Thymus (tissue), 11 donors: Measurements from ENCODE around the gene GMPR2. TPM values are rescaled to one million over a fixed set of nuclear protein-coding genes. Genes with fewer than 3 reads are reported as not detected.

ENCODE experiments used
- DNase-seq, 9 donors: peaks; one replicate each; pipeline ENCODE4 v3.0.0-alpha.2; 2013; ENCODE audit warnings: low spot score in 9 of 9, low read depth in 6 of 9, missing footprints in 1 of 9
- H3K27ac ChIP-seq, 2 donors: one replicate each; pipeline ENCODE4 v1.5.1; 2013; ENCODE audit warnings: control low read depth in 1 of 2, low read depth in 1 of 2, low read length in 1 of 2, mild to moderate bottlenecking in 1 of 2, moderate library complexity in 1 of 2
- H3K27me3 ChIP-seq, 2 donors: one replicate each; pipeline ENCODE4 v1.5.1; 2013; ENCODE audit warnings: low read length in 1 of 2; ENCODE audit not compliant: control insufficient read depth in 2 of 2, insufficient read depth in 1 of 2
- H3K36me3 ChIP-seq, 2 donors: one replicate each; pipeline ENCODE4 v1.5.1; 2013; ENCODE audit warnings: low read length in 1 of 2, mild to moderate bottlenecking in 1 of 2, moderate library complexity in 1 of 2; ENCODE audit not compliant: control insufficient read depth in 2 of 2, insufficient read depth in 2 of 2
- H3K4me1 ChIP-seq, 2 donors: one replicate each; pipeline ENCODE4 v1.5.1; 2013; ENCODE audit warnings: low read length in 2 of 2; ENCODE audit not compliant: control insufficient read depth in 2 of 2, insufficient read depth in 2 of 2
- H3K4me3 ChIP-seq, 2 donors: one replicate each; pipeline ENCODE4 v1.5.1; 2013; ENCODE audit warnings: low read length in 2 of 2, control low read depth in 1 of 2, mild to moderate bottlenecking in 1 of 2
- H3K9me3 ChIP-seq, 2 donors: one replicate each; pipeline ENCODE4 v1.5.1; 2013; ENCODE audit warnings: low read length in 1 of 2, mild to moderate bottlenecking in 1 of 2; ENCODE audit not compliant: control insufficient read depth in 2 of 2, insufficient read depth in 1 of 2
- WGBS: extraction: QIAGEN DNeasy Blood & Tissue Kit; methylation state at CpG from one replicate; pipeline ENCODE4 v1.1.7; 2013; 5-methylcytosine and 5-hydroxymethylcytosine counted together
- polyA plus RNA-seq: library from polyadenylated mRNA; stranded (reverse); fragments of 200-250 nt; gene quantifications from one replicate; pipeline ENCODE4 v1.2.3, GENCODE V29; 2013
- total RNA-seq: library from RNA; stranded (reverse); fragments of 120-200 nt; gene quantifications from one replicate; pipeline ENCODE4 v1.2.4, GENCODE V29; 2013
- donor health status: healthy.

GMPR2 gene
- total and polyA plus RNA-seq, 2 donors: 53.6 to 67.0 TPM

GRCh38 chr14:24280797-24281460, 48.2 kb downstream of the GMPR2 start:
- Histone ChIP-seq H3K36me3 (no peaks in the 10 kb centered on the region), H3K9me3 (no peaks in the 10 kb centered on the region), H3K27me3 (no peaks in the 10 kb centered on the region), H3K27ac (no peak overlapping the region), H3K4me3 (no peak overlapping the region), H3K4me1 (peaks cover 0 to 17% of the 10 kb centered on the region in 2 donors)
- no peak for DNase-seq
- 98% methylated on average over 6 of the region's 6 CpGs for WGBS

DNA sequence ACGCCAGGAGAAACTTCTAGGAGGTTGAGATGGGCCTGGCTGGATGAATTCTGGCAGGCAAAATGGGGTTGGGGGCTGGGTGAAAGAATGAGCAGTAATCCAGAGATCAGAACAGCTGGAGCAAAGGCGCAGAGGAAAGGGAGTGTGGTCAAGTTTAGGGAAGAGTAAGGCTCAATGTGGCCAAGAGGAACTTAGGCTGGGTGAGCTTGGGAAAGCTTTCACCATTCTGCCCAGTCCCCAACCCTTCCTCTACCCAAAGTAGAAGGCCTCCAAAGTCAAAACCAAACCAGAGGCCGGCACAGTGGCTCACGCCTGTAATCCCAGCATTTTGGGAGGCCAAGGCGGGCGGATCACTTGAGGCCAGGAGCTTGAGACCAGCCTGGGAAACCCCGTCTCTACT, 48.9 kb downstream of the GMPR2 start:
- DNase-seq: no peak
- Histone ChIP-seq H3K36me3 (no peaks in the 10 kb centered on the region), H3K9me3 (no peaks in the 10 kb centered on the region), H3K27me3 (no peaks in the 10 kb centered on the region), H3K4me1 (peaks cover 0 to 17% of the 10 kb centered on the region in 2 donors), H3K27ac (no peak overlapping the region), H3K4me3 (no peak overlapping the region)
- 97% methylated on average over 7 of the region's 7 CpGs for WGBS

DNA sequence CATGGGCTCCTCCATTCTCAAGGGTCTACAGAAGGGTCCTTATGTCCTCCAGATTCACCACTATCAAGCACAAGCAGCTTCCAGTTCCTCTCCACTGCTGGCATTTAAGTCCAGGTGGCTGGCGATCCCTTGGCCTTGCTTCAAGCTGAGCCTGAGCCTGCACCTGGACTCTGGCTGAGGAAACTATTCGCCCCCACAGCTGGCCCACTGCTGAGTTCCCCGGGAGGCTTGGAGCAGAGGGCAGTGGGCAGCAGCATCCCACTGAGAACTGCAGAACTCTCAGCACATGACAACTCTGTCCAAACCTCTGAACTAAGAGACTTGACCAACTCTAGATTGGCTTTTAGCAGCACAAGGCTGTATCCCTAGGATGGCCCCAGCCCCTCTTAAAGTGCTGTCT, 50.0 kb downstream of the GMPR2 start:
- H3K4me1 ChIP-seq: peaks cover 0 to 14% of the 10 kb centered on the region in 2 donors
- DNase-seq: no peak
- H3K9me3 ChIP-seq: no peaks in the 10 kb centered on the region
- WGBS: 93% methylated on average over 3 of the region's 3 CpGs
- H3K27me3 ChIP-seq: no peaks in the 10 kb centered on the region
- no peak overlapping the region for H3K4me3 ChIP-seq
- no peaks in the 10 kb centered on the region for H3K36me3 ChIP-seq
- H3K27ac ChIP-seq: no peak overlapping the region

DNA sequence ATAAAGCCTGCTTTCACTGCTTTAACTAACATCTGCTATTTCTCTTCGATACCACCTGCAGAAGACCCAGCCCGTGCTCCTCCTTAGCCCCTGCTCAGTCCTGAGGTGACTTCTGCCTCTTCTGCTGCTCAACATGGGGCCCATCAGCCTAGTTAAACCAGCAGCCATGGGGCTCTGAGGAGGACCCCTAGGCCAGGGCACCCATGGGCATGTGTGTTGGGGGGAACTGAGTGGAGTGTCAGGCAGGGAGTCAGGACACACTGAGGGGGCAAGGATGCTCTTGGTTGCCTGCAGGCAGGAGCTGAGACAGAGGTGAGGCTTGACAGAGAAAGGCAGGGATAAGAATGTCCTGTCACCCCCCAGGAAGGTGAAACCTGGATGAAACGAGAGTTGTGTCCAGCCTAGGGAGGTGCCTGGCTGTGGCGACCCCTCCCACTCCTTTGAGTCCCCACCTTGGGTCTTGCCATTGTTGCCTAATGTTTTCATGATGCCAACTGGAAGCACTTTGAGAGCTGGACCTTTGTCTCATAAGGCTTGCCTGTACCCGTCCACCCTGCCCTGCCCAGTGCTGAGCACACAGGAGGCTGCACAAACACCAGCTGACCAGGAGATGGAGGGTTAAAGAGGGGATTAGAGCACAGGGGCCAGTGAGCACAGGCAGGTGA, 51.2 kb downstream of the GMPR2 start:
- no peaks in the 10 kb centered on the region for H3K9me3 ChIP-seq
- H3K4me3 ChIP-seq: no peak overlapping the region
- peaks cover 0 to 10% of the 10 kb centered on the region in 2 donors for H3K4me1 ChIP-seq
- no peak overlapping the region for H3K27ac ChIP-seq
- no peaks in the 10 kb centered on the region for H3K27me3 ChIP-seq
- DNase-seq: no peak
- 97% methylated on average over 5 of the region's 5 CpGs for WGBS
- H3K36me3 ChIP-seq: no peaks in the 10 kb centered on the region

DNA sequence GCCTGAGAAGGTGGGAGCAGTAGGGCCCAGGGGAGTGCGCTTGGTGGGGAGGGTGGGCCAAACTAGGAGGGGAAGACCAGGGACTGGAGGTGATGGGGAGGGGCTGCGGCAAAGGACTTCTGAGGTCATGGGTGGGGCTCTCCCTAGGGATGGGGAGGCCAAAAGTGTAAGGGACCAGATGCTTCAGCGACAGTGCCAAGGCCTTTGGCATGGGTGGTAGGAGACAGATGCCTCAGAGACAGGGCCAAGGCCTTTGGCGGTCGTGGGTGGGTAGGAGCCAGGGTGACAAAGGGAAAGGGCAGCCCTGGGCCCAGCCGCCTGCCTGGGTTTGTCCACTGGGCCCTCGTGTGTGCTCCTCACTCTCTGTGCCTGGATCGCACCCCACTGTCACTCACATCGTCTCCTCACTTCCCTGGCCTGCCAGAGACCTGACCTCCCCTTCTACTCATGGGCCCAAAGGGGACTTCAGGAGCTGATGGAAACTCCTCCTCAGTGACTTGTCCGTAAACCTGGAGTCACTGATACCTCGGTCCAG, 51.8 kb downstream of the GMPR2 start:
- H3K4me1 ChIP-seq: peaks cover 0 to 3% of the 10 kb centered on the region in 2 donors
- WGBS: 91% methylated on average over 11 of the region's 11 CpGs
- no peaks in the 10 kb centered on the region for H3K9me3 ChIP-seq
- H3K27ac ChIP-seq: no peak overlapping the region
- no peak overlapping the region for H3K4me3 ChIP-seq
- H3K27me3 ChIP-seq: no peaks in the 10 kb centered on the region
- no peak for DNase-seq
- peaks cover 0 to 4% of the 10 kb centered on the region in 2 donors for H3K36me3 ChIP-seq

- DNase-seq: no peak
- H3K9me3 ChIP-seq: no peaks in the 10 kb centered on the region
- no peaks in the 10 kb centered on the region for H3K4me1 ChIP-seq
- H3K4me3 ChIP-seq: no peak overlapping the region
- H3K36me3 ChIP-seq: peaks cover 6 to 11% of the 10 kb centered on the region in 2 donors
- no peaks in the 10 kb centered on the region for H3K27me3 ChIP-seq
- 97% methylated on average over 4 of the region's 4 CpGs for WGBS
- no peak overlapping the region for H3K27ac ChIP-seq
Observed at GRCh38 chr14:24285351-24285750, 52.6 kb downstream of the GMPR2 start.

GRCh38 chr14:24286996-24287395, 54.3 kb downstream of the GMPR2 start:
- no peak overlapping the region for H3K27ac ChIP-seq
- no peak overlapping the region for H3K4me3 ChIP-seq
- H3K27me3 ChIP-seq: no peaks in the 10 kb centered on the region
- WGBS: 97% methylated on average over 5 of the region's 5 CpGs
- no peaks in the 10 kb centered on the region for H3K9me3 ChIP-seq
- H3K4me1 ChIP-seq: no peaks in the 10 kb centered on the region
- H3K36me3 ChIP-seq: peaks cover 19 to 27% of the 10 kb centered on the region in 2 donors
- no peak for DNase-seq

Other genes with a start within 250 kb of the GMPR2 start
Only the 30 nearest of the 34 such genes appear.
- 0.52 TPM for gene CARMIL3, start 180.9 kb upstream of the GMPR2 start, total RNA-seq
- 0.89 TPM for gene CARMIL3, start 180.9 kb upstream of the GMPR2 start, polyA plus RNA-seq
- gene CPNE6, start 161.4 kb upstream of the GMPR2 start, total RNA-seq: 0.05 TPM
- gene CPNE6, start 161.4 kb upstream of the GMPR2 start, polyA plus RNA-seq: 0.34 TPM
- gene PCK2, start 138.6 kb upstream of the GMPR2 start, total RNA-seq: 6.7 TPM
- gene PCK2, start 138.6 kb upstream of the GMPR2 start, polyA plus RNA-seq: 11.6 TPM
- gene DCAF11, start 118.2 kb upstream of the GMPR2 start, total RNA-seq: 66.7 TPM
- gene DCAF11, start 118.2 kb upstream of the GMPR2 start, polyA plus RNA-seq: 36.6 TPM
- 3.4 TPM for gene NRL, start 118.0 kb upstream of the GMPR2 start, total RNA-seq
- gene NRL, start 118.0 kb upstream of the GMPR2 start, polyA plus RNA-seq: 4.7 TPM
- gene FITM1, start 102.3 kb upstream of the GMPR2 start, total RNA-seq: 0.80 TPM
- 3.5 TPM for gene FITM1, start 102.3 kb upstream of the GMPR2 start, polyA plus RNA-seq
- 280 TPM for gene PSME1, start 96.7 kb upstream of the GMPR2 start, total RNA-seq
- gene PSME1, start 96.7 kb upstream of the GMPR2 start, polyA plus RNA-seq: 255 TPM
- gene EMC9, start 91.3 kb upstream of the GMPR2 start, total RNA-seq: 26.8 TPM
- 40.8 TPM for gene EMC9, start 91.3 kb upstream of the GMPR2 start, polyA plus RNA-seq
- gene PSME2, start 86.3 kb upstream of the GMPR2 start, total RNA-seq: 387 TPM
- 420 TPM for gene PSME2, start 86.3 kb upstream of the GMPR2 start, polyA plus RNA-seq
- gene RNF31, start 85.4 kb upstream of the GMPR2 start, total RNA-seq: 44.9 TPM
- 105 TPM for gene RNF31, start 85.4 kb upstream of the GMPR2 start, polyA plus RNA-seq
- 117 TPM for gene IRF9, start 71.7 kb upstream of the GMPR2 start, total RNA-seq
- 167 TPM for gene IRF9, start 71.7 kb upstream of the GMPR2 start, polyA plus RNA-seq
- gene REC8, start 60.8 kb upstream of the GMPR2 start, total RNA-seq: 17.7 TPM
- gene REC8, start 60.8 kb upstream of the GMPR2 start, polyA plus RNA-seq: 47.8 TPM
- gene IPO4, start 44.1 kb upstream of the GMPR2 start, total RNA-seq: 19.3 TPM
- 12.1 TPM for gene IPO4, start 44.1 kb upstream of the GMPR2 start, polyA plus RNA-seq
- gene TM9SF1, start 37.5 kb upstream of the GMPR2 start, total RNA-seq: 18.2 TPM
- 12.5 TPM for gene TM9SF1, start 37.5 kb upstream of the GMPR2 start, polyA plus RNA-seq
- not detected for gene TSSK4, start 27.2 kb upstream of the GMPR2 start, total RNA-seq
- gene TSSK4, start 27.2 kb upstream of the GMPR2 start, polyA plus RNA-seq: 0.02 TPM
- gene CHMP4A, start 19.4 kb upstream of the GMPR2 start, total RNA-seq: 76.9 TPM
- gene CHMP4A, start 19.4 kb upstream of the GMPR2 start, polyA plus RNA-seq: 151 TPM
- 47.9 TPM for gene MDP1, start 16.9 kb upstream of the GMPR2 start, total RNA-seq
- gene MDP1, start 16.9 kb upstream of the GMPR2 start, polyA plus RNA-seq: 48.8 TPM
- gene NEDD8, start 562 bp upstream of the GMPR2 start, total RNA-seq: 259 TPM
- 214 TPM for gene NEDD8, start 562 bp upstream of the GMPR2 start, polyA plus RNA-seq
- 68.8 TPM for gene TINF2, start 9.7 kb downstream of the GMPR2 start, total RNA-seq
- 81.6 TPM for gene TINF2, start 9.7 kb downstream of the GMPR2 start, polyA plus RNA-seq
- 1.5 TPM for gene TGM1, start 30.2 kb downstream of the GMPR2 start, total RNA-seq
- 41.0 TPM for gene TGM1, start 30.2 kb downstream of the GMPR2 start, polyA plus RNA-seq
- gene RABGGTA, start 38.7 kb downstream of the GMPR2 start, total RNA-seq: 14.8 TPM
- gene RABGGTA, start 38.7 kb downstream of the GMPR2 start, polyA plus RNA-seq: 40.4 TPM
- gene DHRS1, start 66.9 kb downstream of the GMPR2 start, total RNA-seq: 10.2 TPM
- gene DHRS1, start 66.9 kb downstream of the GMPR2 start, polyA plus RNA-seq: 59.6 TPM
- 14.9 TPM for gene NOP9, start 66.9 kb downstream of the GMPR2 start, total RNA-seq
- 7.9 TPM for gene NOP9, start 66.9 kb downstream of the GMPR2 start, polyA plus RNA-seq
- gene CIDEB, start 75.0 kb downstream of the GMPR2 start, total RNA-seq: 8.1 TPM
- 13.4 TPM for gene CIDEB, start 75.0 kb downstream of the GMPR2 start, polyA plus RNA-seq
- gene LTB4R2, start 77.2 kb downstream of the GMPR2 start, total RNA-seq: 5.5 TPM
- 6.5 TPM for gene LTB4R2, start 77.2 kb downstream of the GMPR2 start, polyA plus RNA-seq
- 4.4 TPM for gene LTB4R, start 78.6 kb downstream of the GMPR2 start, total RNA-seq
- gene LTB4R, start 78.6 kb downstream of the GMPR2 start, polyA plus RNA-seq: 73.3 TPM
- gene ADCY4, start 102.1 kb downstream of the GMPR2 start, total RNA-seq: 1.9 TPM
- 17.6 TPM for gene ADCY4, start 102.1 kb downstream of the GMPR2 start, polyA plus RNA-seq
- 10.9 TPM for gene RIPK3, start 107.1 kb downstream of the GMPR2 start, total RNA-seq
- 15.2 TPM for gene RIPK3, start 107.1 kb downstream of the GMPR2 start, polyA plus RNA-seq
- gene NFATC4, start 135.3 kb downstream of the GMPR2 start, total RNA-seq: 16.6 TPM
- 79.8 TPM for gene NFATC4, start 135.3 kb downstream of the GMPR2 start, polyA plus RNA-seq
- gene NYNRIN, start 166.1 kb downstream of the GMPR2 start, total RNA-seq: 3.1 TPM
- gene NYNRIN, start 166.1 kb downstream of the GMPR2 start, polyA plus RNA-seq: 4.3 TPM